Fibroblast of gingiva (primary cell): ENCODE results near the gene SLC2A5.
A peak's percentile ranks its signal among the peaks of the same experiment; 100 is the strongest.
"Not testable (repeated sequence)": the region's sequence is repeated elsewhere in the genome, so short reads cannot be mapped to it uniquely, and the experiment has no call there.

Experiments used
- DNase-seq: peaks from one replicate; pipeline ENCODE4 v3.0.0-alpha.2; 2011; ENCODE audit warnings: low read depth

SLC2A5 gene

GRCh38 chr1:9033363-9033762 lies 36.1 kb downstream of the SLC2A5 start:
- no peak for DNase-seq

GRCh38 chr1:9031484-9032259 lies 37.8 kb downstream of the SLC2A5 start:
- DNase-seq = no peak

GRCh38 chr1:9031077-9031476 lies 38.4 kb downstream of the SLC2A5 start:
- not testable (repeated sequence) for DNase-seq

- DNase-seq = peak; percentile 54
Observed at GRCh38 chr1:9028921-9029705, 40.3 kb downstream of the SLC2A5 start.

- DNase-seq = no peak
Observed at GRCh38 chr1:9027307-9027706, 42.1 kb downstream of the SLC2A5 start.

- DNase-seq = no peak
Observed at GRCh38 chr1:9025449-9025848, 44.0 kb downstream of the SLC2A5 start.

- no peak for DNase-seq
Observed at GRCh38 chr1:9024837-9025236, 44.6 kb downstream of the SLC2A5 start.

- no peak for DNase-seq
Observed at GRCh38 chr1:9022773-9023172, 46.7 kb downstream of the SLC2A5 start.

- DNase-seq = not testable (repeated sequence)
Observed at GRCh38 chr1:9022026-9022738, 47.3 kb downstream of the SLC2A5 start.

- DNase-seq = no peak
Observed at GRCh38 chr1:9020305-9020704, 49.1 kb downstream of the SLC2A5 start.

GRCh38 chr1:9019896-9020295 lies 49.5 kb downstream of the SLC2A5 start:
- no peak for DNase-seq

- DNase-seq = no peak
Observed at GRCh38 chr1:9018333-9018732, 51.1 kb downstream of the SLC2A5 start.

GRCh38 chr1:9016455-9016854 lies 53.0 kb downstream of the SLC2A5 start:
- no peak for DNase-seq

- DNase-seq = no peak
Observed at GRCh38 chr1:9014475-9015375, 54.7 kb downstream of the SLC2A5 start.

- DNase-seq = no peak
Observed at GRCh38 chr1:9013819-9014218, 55.6 kb downstream of the SLC2A5 start.

- DNase-seq = no peak
Observed at GRCh38 chr1:9010781-9011323, 58.6 kb downstream of the SLC2A5 start.

- DNase-seq = peak; percentile 4
Observed at GRCh38 chr1:9009438-9010370, 59.7 kb downstream of the SLC2A5 start.

- DNase-seq = no peak
Observed at GRCh38 chr1:9008236-9008635, 61.2 kb downstream of the SLC2A5 start.

GRCh38 chr1:9006956-9007615 lies 62.3 kb downstream of the SLC2A5 start:
- DNase-seq = no peak

GRCh38 chr1:9005395-9005708 lies 64.1 kb downstream of the SLC2A5 start:
- DNase-seq = no peak
